CD4-positive, alpha-beta T cell treated with Interleukin-6 at 100 ng/mL for 8 hours (primary cell): ENCODE measurements around the gene ARSG.
"Not testable (repeated sequence)": the region's sequence is repeated elsewhere in the genome, so short reads cannot be mapped to it uniquely, and the experiment has no call there.

Experiments used
- DNase-seq: peaks from one replicate; pipeline ENCODE4 v3.0.0-alpha.2; 2020; ENCODE audit warnings: mixed read lengths, low spot score

Gene ARSG

GRCh38 chr17:68305142-68305541 lies 13.8 kb downstream of the ARSG start:
- no peak for DNase-seq

- no peak for DNase-seq
Observed at GRCh38 chr17:68306819-68307218, 15.5 kb downstream of the ARSG start.

- DNase-seq = no peak
Observed at GRCh38 chr17:68307443-68307842, 16.1 kb downstream of the ARSG start.

GRCh38 chr17:68308486-68308885 lies 17.2 kb downstream of the ARSG start:
- not testable (repeated sequence) for DNase-seq

GRCh38 chr17:68309066-68309670 lies 17.9 kb downstream of the ARSG start:
- not testable (repeated sequence) for DNase-seq

- DNase-seq = peak; percentile 35
Observed at GRCh38 chr17:68310152-68310551, 18.9 kb downstream of the ARSG start.

GRCh38 chr17:68314916-68315535 lies 23.7 kb downstream of the ARSG start:
- DNase-seq = peak; percentile 17

- DNase-seq = no peak
Observed at GRCh38 chr17:68315930-68316329, 24.6 kb downstream of the ARSG start.

GRCh38 chr17:68317458-68317857 lies 26.2 kb downstream of the ARSG start:
- no peak for DNase-seq

GRCh38 chr17:68318103-68318991 lies 27.1 kb downstream of the ARSG start:
- no peak for DNase-seq

GRCh38 chr17:68319410-68320162 lies 28.3 kb downstream of the ARSG start:
- DNase-seq = no peak

- DNase-seq = no peak
Observed at GRCh38 chr17:68320311-68320865, 29.1 kb downstream of the ARSG start.

- DNase-seq = no peak
Observed at GRCh38 chr17:68320943-68321555, 29.8 kb downstream of the ARSG start.

GRCh38 chr17:68321556-68321954 lies 30.3 kb downstream of the ARSG start:
- no peak for DNase-seq

- no peak for DNase-seq
Observed at GRCh38 chr17:68322630-68323029, 31.3 kb downstream of the ARSG start.

- no peak for DNase-seq
Observed at GRCh38 chr17:68324114-68324513, 32.8 kb downstream of the ARSG start.

- DNase-seq = no peak
Observed at GRCh38 chr17:68324654-68325336, 33.5 kb downstream of the ARSG start.

- no peak for DNase-seq
Observed at GRCh38 chr17:68325961-68326360, 34.7 kb downstream of the ARSG start.

- DNase-seq = no peak
Observed at GRCh38 chr17:68326681-68327080, 35.4 kb downstream of the ARSG start.

- DNase-seq = no peak
Observed at GRCh38 chr17:68327823-68328557, 36.7 kb downstream of the ARSG start.
